Measurements from ENCODE around the gene GRID2.

Gene GRID2

GRCh38 chr4:92776080-92776479 is 472.3 kb downstream of the GRID2 start:
- DNase-seq: no peak

GRCh38 chr4:92789741-92790140 is 486.0 kb downstream of the GRID2 start:
- DNase-seq: no peak

- no peak for DNase-seq
Observed at GRCh38 chr4:92791871-92792440, 488.2 kb downstream of the GRID2 start.

- DNase-seq: no peak
Observed at GRCh38 chr4:92809381-92809780, 505.6 kb downstream of the GRID2 start.

- no peak for DNase-seq
Observed at GRCh38 chr4:92812652-92813051, 508.9 kb downstream of the GRID2 start.

GRCh38 chr4:92814677-92815076 is 510.9 kb downstream of the GRID2 start:
- no peak for DNase-seq

- DNase-seq: no peak
Observed at GRCh38 chr4:92825256-92825655, 521.5 kb downstream of the GRID2 start.

- no peak for DNase-seq
Observed at GRCh38 chr4:92825791-92826190, 522.0 kb downstream of the GRID2 start.

GRCh38 chr4:92830771-92831170 is 527.0 kb downstream of the GRID2 start:
- no peak for DNase-seq

- DNase-seq: no peak
Observed at GRCh38 chr4:92840880-92841279, 537.1 kb downstream of the GRID2 start.

- DNase-seq: no peak
Observed at GRCh38 chr4:92843784-92844183, 540.0 kb downstream of the GRID2 start.

- DNase-seq: no peak
Observed at GRCh38 chr4:92847026-92847425, 543.3 kb downstream of the GRID2 start.

- no peak for DNase-seq
Observed at GRCh38 chr4:92862509-92862908, 558.7 kb downstream of the GRID2 start.

GRCh38 chr4:92864096-92864495 is 560.3 kb downstream of the GRID2 start:
- no peak for DNase-seq

GRCh38 chr4:92872604-92873003 is 568.8 kb downstream of the GRID2 start:
- no peak for DNase-seq

- no peak for DNase-seq
Observed at GRCh38 chr4:92885632-92886031, 581.9 kb downstream of the GRID2 start.

GRCh38 chr4:92952426-92952825 is 648.7 kb downstream of the GRID2 start:
- DNase-seq: no peak

- DNase-seq: no peak
Observed at GRCh38 chr4:92952897-92953296, 649.1 kb downstream of the GRID2 start.

- no peak for DNase-seq
Observed at GRCh38 chr4:92953462-92953861, 649.7 kb downstream of the GRID2 start.

GRCh38 chr4:92961881-92962280 is 658.1 kb downstream of the GRID2 start:
- DNase-seq: no peak

GRCh38 chr4:92962831-92963230 is 659.1 kb downstream of the GRID2 start:
- DNase-seq: no peak

- DNase-seq: no peak
Observed at GRCh38 chr4:92968556-92968955, 664.8 kb downstream of the GRID2 start.

- DNase-seq: no peak
Observed at GRCh38 chr4:92968996-92969395, 665.2 kb downstream of the GRID2 start.

GRCh38 chr4:92969650-92970379 is 666.0 kb downstream of the GRID2 start:
- DNase-seq: no peak

GRCh38 chr4:92970996-92971395 is 667.2 kb downstream of the GRID2 start:
- no peak for DNase-seq
